SK-N-SH (cell line): ENCODE measurements around the gene SLC30A10. TPM values are rescaled to one million over a fixed set of nuclear protein-coding genes. Genes with fewer than 3 reads are reported as not detected.

Experiments
- CTCF ChIA-PET: fragments of 300-600, 350-600 bp; formaldehyde crosslinking; extraction: SDS; loops from one replicate; lab custom pipeline; 2021; lab: Yijun Ruan, JAX
- POLR2A ChIA-PET: fragments of 350-600 bp; sonication (Branson Sonifier 250); formaldehyde crosslinking; extraction: SDS; loops from one replicate; lab custom pipeline; 2020; ENCODE audit warnings: antibody characterized with exemption, inconsistent platforms; lab: Yijun Ruan, JAX
- DNase-seq: peaks from one replicate; pipeline ENCODE4 v3.0.0; 2012
- H2AFZ ChIP-seq: fragments of 200-600 bp; sonication (generic); 2 replicates; pipeline ENCODE4 v1.8.1; 2016; ENCODE audit warnings: antibody characterized with exemption, mild to moderate bottlenecking, low read depth
- H3F3A ChIP-seq: fragments of 200-600 bp; sonication (generic); replicated peaks from 2 replicates; pipeline ENCODE3; 2016; ENCODE audit warnings: antibody characterized with exemption, mild to moderate bottlenecking; ENCODE audit not compliant: insufficient read depth
- H3K27ac ChIP-seq, 2 experiments: fragments of 200-500 bp in 1 of 2; fragments of 200-600 bp in 1 of 2; sonication (Bioruptor generic) in 1 of 2; sonication (generic), shearing (Covaris generic) in 1 of 2; 2 replicates each; pipeline versions ENCODE4 v1.5.1 to v1.6.1; 2014 to 2016; ENCODE audit warnings: low read depth in 2 of 2, inconsistent platforms in 1 of 2, low read length in 1 of 2, mild to moderate bottlenecking in 1 of 2, mixed read lengths in 1 of 2
- H3K27me3 ChIP-seq: fragments of 200-600 bp; sonication (generic), shearing (Covaris generic); 2 replicates; pipeline ENCODE4 v1.6.1; 2016; ENCODE audit warnings: mixed run types; ENCODE audit not compliant: insufficient read depth
- H3K36me3 ChIP-seq, 2 experiments: fragments of 200-500 bp in 1 of 2; fragments of 200-600 bp in 1 of 2; sonication (Bioruptor generic) in 1 of 2; sonication (generic) in 1 of 2; replicated peaks in 1 of 2; 2 replicates each; pipeline versions ENCODE3 to v1.5.1; 2014 to 2016; ENCODE audit warnings: low read length in 1 of 2, mild to moderate bottlenecking in 1 of 2; ENCODE audit not compliant: insufficient read depth in 2 of 2, control insufficient read depth in 1 of 2
- H3K4me1 ChIP-seq, 2 experiments: fragments of 200-500 bp in 1 of 2; fragments of 200-600 bp in 1 of 2; sonication (Bioruptor generic) in 1 of 2; sonication (generic), shearing (Covaris generic) in 1 of 2; 2 replicates each; pipeline versions ENCODE4 v1.5.1 to v1.6.1; 2014 to 2016; ENCODE audit warnings: low read depth in 1 of 2, low read length in 1 of 2, mixed run types in 1 of 2; ENCODE audit not compliant: insufficient read depth in 2 of 2, control insufficient read depth in 1 of 2
- H3K4me2 ChIP-seq: fragments of 200-600 bp; sonication (generic), shearing (Covaris generic); 2 replicates; pipeline ENCODE4 v1.6.1; 2017; ENCODE audit warnings: mixed run types
- H3K4me3 ChIP-seq, 2 experiments: fragments of 200-500 bp in 1 of 2; fragments of 200-600 bp in 1 of 2; sonication (Bioruptor generic) in 1 of 2; sonication (generic), shearing (Covaris generic) in 1 of 2; 2 replicates each; pipeline versions ENCODE4 v1.5.1 to v1.8.1; 2014 to 2016; ENCODE audit warnings: low read depth in 2 of 2, inconsistent platforms in 1 of 2, low read length in 1 of 2, mild to moderate bottlenecking in 1 of 2, mixed read lengths in 1 of 2, moderate library complexity in 1 of 2
- H3K79me2 ChIP-seq: fragments of 200-600 bp; sonication (generic); 2 replicates; pipeline ENCODE4 v1.8.1; 2017; ENCODE audit warnings: mild to moderate bottlenecking; ENCODE audit not compliant: insufficient read depth
- H3K9ac ChIP-seq: fragments of 200-600 bp; sonication (generic); 2 replicates; pipeline ENCODE4 v1.6.1; 2017; ENCODE audit warnings: mixed run types
- H3K9me2 ChIP-seq: fragments of 200-600 bp; sonication (generic); 2 replicates; pipeline ENCODE4 v1.6.1; 2017; ENCODE audit warnings: mixed run types
- H3K9me3 ChIP-seq: fragments of 200-600 bp; sonication (generic); 2 replicates; pipeline ENCODE4 v1.6.1; 2017; ENCODE audit warnings: mixed run types, mild to moderate bottlenecking, moderate library complexity
- H4K20me1 ChIP-seq: fragments of 200-600 bp; sonication (generic); 2 replicates; pipeline ENCODE4 v1.6.1; 2017; ENCODE audit warnings: mild to moderate bottlenecking, mixed run types; ENCODE audit not compliant: insufficient read depth
- CHD2 ChIP-seq: fragments of 150-350 bp; IDR thresholded peaks from 2 replicates; pipeline ENCODE4 v1.6.1; 2018; ENCODE audit warnings: low read length; ENCODE audit not compliant: partially characterized antibody
- EP300 ChIP-seq, 2 experiments: IDR thresholded peaks; 2 replicates each; pipeline versions ENCODE4 v1.4.0 to v1.6.1; 2012; ENCODE audit warnings: borderline replicate concordance in 1 of 2, low read depth in 1 of 2, low read length in 1 of 2
- FOXJ3 ChIP-seq: sonication (generic); formaldehyde crosslinking; IDR thresholded peaks from 2 replicates; pipeline ENCODE4 v1.5.1; 2020; ENCODE audit warnings: mild to moderate bottlenecking, missing genetic modification reagents
- FOXM1 ChIP-seq: IDR thresholded peaks from 2 replicates; pipeline ENCODE4 v1.4.0; 2012; ENCODE audit warnings: low read depth, mild to moderate bottlenecking
- GABPA ChIP-seq: IDR thresholded peaks from 2 replicates; pipeline ENCODE4 v1.4.0; 2012; ENCODE audit warnings: low read depth, mild to moderate bottlenecking
- MAX ChIP-seq: IDR thresholded peaks from 2 replicates; pipeline ENCODE4 v1.4.0; 2012; ENCODE audit warnings: low read depth
- MEF2A ChIP-seq: IDR thresholded peaks from 2 replicates; pipeline ENCODE4 v1.4.0; 2012; ENCODE audit warnings: low read depth, borderline replicate concordance
- NRF1 ChIP-seq: IDR thresholded peaks from 2 replicates; pipeline ENCODE4 v1.6.1; 2012; ENCODE audit warnings: low read depth, mild to moderate bottlenecking, low read length
- PBX3 ChIP-seq: IDR thresholded peaks from 2 replicates; pipeline ENCODE4; 2012
- POLR2AphosphoS5 ChIP-seq: IDR thresholded peaks from 2 replicates; pipeline ENCODE4 v1.6.1; 2012; ENCODE audit warnings: low read depth, low read length
- RAD21 ChIP-seq: IDR thresholded peaks from 2 replicates; pipeline ENCODE4 v1.6.1; 2012; ENCODE audit warnings: mild to moderate bottlenecking, low read length
- RFX5 ChIP-seq: IDR thresholded peaks from 2 replicates; pipeline ENCODE4 v1.6.1; 2012; ENCODE audit warnings: mild to moderate bottlenecking, improper control_type of control experiment, low read length
- RXRA ChIP-seq: IDR thresholded peaks from 2 replicates; pipeline ENCODE4 v1.4.0; 2012; ENCODE audit warnings: low read depth, mild to moderate bottlenecking, borderline replicate concordance
- SMC3 ChIP-seq: IDR thresholded peaks from 2 replicates; pipeline ENCODE4 v1.6.1; 2012; ENCODE audit warnings: low read depth, low read length, improper control_type of control experiment
- TAF1 ChIP-seq: IDR thresholded peaks from 2 replicates; pipeline ENCODE4 v1.6.1; 2012; ENCODE audit warnings: low read depth, mild to moderate bottlenecking, low read length, moderate library complexity, borderline replicate concordance
- TCF12 ChIP-seq: IDR thresholded peaks from 2 replicates; pipeline ENCODE4 v1.4.0; 2012
- USF1 ChIP-seq: IDR thresholded peaks from 2 replicates; pipeline ENCODE4 v1.4.0; 2012; ENCODE audit warnings: low read depth, borderline replicate concordance
- USF2 ChIP-seq: fragments of 150-350 bp; IDR thresholded peaks from 2 replicates; pipeline ENCODE4 v1.6.1; 2017; ENCODE audit warnings: antibody characterized with exemption, low read length, low read depth, borderline replicate concordance
- YY1 ChIP-seq: IDR thresholded peaks from 2 replicates; pipeline ENCODE4 v1.4.0; 2012; ENCODE audit warnings: low read depth, mild to moderate bottlenecking
- ZBTB33 ChIP-seq: IDR thresholded peaks from 2 replicates; pipeline ENCODE4 v1.4.0; 2012; ENCODE audit warnings: low read depth, borderline replicate concordance
- WGBS: methylation state at CpG from one replicate; pipeline ENCODE4 v1.1.6; 2017; ENCODE audit warnings: low lambda C conversion rate; 5-methylcytosine and 5-hydroxymethylcytosine counted together
- polyA plus RNA-seq, 3 experiments: library from polyadenylated mRNA; depleted of rRNA; stranded (reverse); fragments of >200 nt; gene quantifications; 2 replicates each; pipeline ENCODE4 v1.2.3, GENCODE V29; 2012

SLC30A10 gene
- polyA plus RNA-seq, 1 of the 3 experiments (the other 2 are of a cell fraction) = 0.02 TPM

GRCh38 chr1:219958875-219959417, 30.6 kb upstream of the SLC30A10 start (continued):
- TF ChIP-seq NRF1 (no peak), TCF12 (no peak), PBX3 (no peak), RAD21 (no peak)

GRCh38 chr1:219954736-219955421, 26.5 kb upstream of the SLC30A10 start:
- no peaks in the 10 kb centered on the region for H3K9me2 ChIP-seq
- no peaks in the 10 kb centered on the region for H3K79me2 ChIP-seq
- H3K9ac ChIP-seq = no peak overlapping the region
- H3K4me2 ChIP-seq = no peak overlapping the region
- no peaks in the 10 kb centered on the region for H3F3A ChIP-seq
- no peaks in the 10 kb centered on the region for H3K36me3 ChIP-seq
- H3K27me3 ChIP-seq = no peaks in the 10 kb centered on the region
- no peaks in the 10 kb centered on the region for H4K20me1 ChIP-seq
- POLR2A ChIA-PET = no interaction called here
- no peak overlapping the region for H3K27ac ChIP-seq
- no peak overlapping the region for H3K4me3 ChIP-seq
- 76% methylated on average over 11 of the region's 11 CpGs for WGBS
- no peak for TF ChIP-seq RXRA
- no peak for TF ChIP-seq EP300 (IDR thresholded peaks at IDR 0.05; ENCODE audit: borderline replicate concordance in 1 of 2, low read depth in 1 of 2, low read length in 1 of 2)
- no peak for TF ChIP-seq RFX5
- no peaks in the 10 kb centered on the region for H3K9me3 ChIP-seq
- no peak overlapping the region for H2AFZ ChIP-seq
- CTCF ChIA-PET = no interaction called here
- DNase-seq = no peak
- H3K4me1 ChIP-seq = no peaks in the 10 kb centered on the region

- Histone ChIP-seq H3K4me2 (no peak overlapping the region), H3K27ac (no peak overlapping the region), H3K4me3 (no peak overlapping the region), H3K9me3 (no peaks in the 10 kb centered on the region), H3K9me2 (no peaks in the 10 kb centered on the region), H3K4me1 (no peaks in the 10 kb centered on the region), H3K79me2 (no peaks in the 10 kb centered on the region), H2AFZ (no peak overlapping the region), H3K9ac (no peak overlapping the region), H3K27me3 (no peaks in the 10 kb centered on the region), H3F3A (no peaks in the 10 kb centered on the region), H3K36me3 (no peaks in the 10 kb centered on the region), H4K20me1 (no peaks in the 10 kb centered on the region)
- DNase-seq = no peak
- ChIA-PET CTCF (no interaction called here), POLR2A (no interaction called here)
- WGBS = 75% methylated on average over 6 of the region's 6 CpGs
- TF ChIP-seq SMC3 (no peak), NRF1 (no peak), CHD2 (no peak), USF1 (no peak), MAX (no peak), POLR2AphosphoS5 (no peak), TAF1 (no peak), MEF2A (no peak), USF2 (no peak), FOXM1 (no peak), ZBTB33 (no peak), FOXJ3 (CRISPR knock-in tag) (no peak), YY1 (no peak), GABPA (no peak), PBX3 (no peak)
These were observed 25.7 kb upstream of the SLC30A10 start for GRCh38 chr1:219954052-219954451.
